Coronary artery (tissue), 2 donors: ENCODE data around the gene CES4A.

ENCODE experiments used
- DNase-seq: peaks from one replicate; pipeline ENCODE4 v3.0.0-alpha.2; 2017; ENCODE audit warnings: low spot score
- H3K27ac ChIP-seq, 2 donors: fragments of 200-600 bp; sonication (generic); one replicate each; pipeline ENCODE4 v1.5.1; 2016 to 2019
- H3K4me3 ChIP-seq: fragments of 200-600 bp; sonication (generic); 2 replicates; pipeline ENCODE4 v1.5.1; 2016; ENCODE audit warnings: mild to moderate bottlenecking, moderate library complexity
- TF ChIP-seq, protein P1 (sequence below): fragments of 200-600 bp; sonication (generic); IDR thresholded peaks from one replicate; pipeline ENCODE4 v1.5.1; 2019; ENCODE audit warnings: antibody characterized with exemption

CES4A gene

DNA sequence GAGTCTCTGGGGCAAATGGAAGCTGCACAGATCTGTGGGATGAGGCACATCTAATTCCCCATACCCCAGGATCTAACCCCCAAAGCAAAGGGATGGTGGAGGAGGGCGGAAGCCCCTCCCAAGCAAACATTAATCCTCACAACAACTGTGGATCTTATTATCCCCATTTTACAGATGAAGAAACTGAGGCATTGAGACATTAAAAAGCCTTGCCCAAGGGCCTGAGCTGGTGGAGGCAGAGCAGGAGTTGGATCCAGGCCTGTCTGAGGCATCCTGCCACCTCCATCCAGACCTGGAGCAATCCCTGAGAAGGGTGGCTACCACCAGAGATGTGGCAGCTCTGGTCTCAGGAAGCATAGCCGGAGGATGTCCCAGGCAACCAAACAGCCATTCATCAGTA is 22.9 kb downstream of the CES4A start:
- no peak overlapping the region for H3K27ac ChIP-seq
- TF ChIP-seq, protein P1, sequence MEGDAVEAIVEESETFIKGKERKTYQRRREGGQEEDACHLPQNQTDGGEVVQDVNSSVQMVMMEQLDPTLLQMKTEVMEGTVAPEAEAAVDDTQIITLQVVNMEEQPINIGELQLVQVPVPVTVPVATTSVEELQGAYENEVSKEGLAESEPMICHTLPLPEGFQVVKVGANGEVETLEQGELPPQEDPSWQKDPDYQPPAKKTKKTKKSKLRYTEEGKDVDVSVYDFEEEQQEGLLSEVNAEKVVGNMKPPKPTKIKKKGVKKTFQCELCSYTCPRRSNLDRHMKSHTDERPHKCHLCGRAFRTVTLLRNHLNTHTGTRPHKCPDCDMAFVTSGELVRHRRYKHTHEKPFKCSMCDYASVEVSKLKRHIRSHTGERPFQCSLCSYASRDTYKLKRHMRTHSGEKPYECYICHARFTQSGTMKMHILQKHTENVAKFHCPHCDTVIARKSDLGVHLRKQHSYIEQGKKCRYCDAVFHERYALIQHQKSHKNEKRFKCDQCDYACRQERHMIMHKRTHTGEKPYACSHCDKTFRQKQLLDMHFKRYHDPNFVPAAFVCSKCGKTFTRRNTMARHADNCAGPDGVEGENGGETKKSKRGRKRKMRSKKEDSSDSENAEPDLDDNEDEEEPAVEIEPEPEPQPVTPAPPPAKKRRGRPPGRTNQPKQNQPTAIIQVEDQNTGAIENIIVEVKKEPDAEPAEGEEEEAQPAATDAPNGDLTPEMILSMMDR: no peak

GRCh38 chr16:67013233-67013822 is 24.9 kb downstream of the CES4A start:
- TF ChIP-seq, protein P1: no peak
- peak; percentile 74 for DNase-seq
- H3K27ac ChIP-seq: peak overlapping the region; percentile 54 to 85
- peak overlapping the region; percentile 82 for H3K4me3 ChIP-seq

More for the DNA sequence above, 22.9 kb downstream of the CES4A start:
- no peak for DNase-seq
- H3K4me3 ChIP-seq: no peak overlapping the region

GRCh38 chr16:67013823-67014633 is 25.6 kb downstream of the CES4A start:
- DNase-seq: peak; percentile 91
- H3K4me3 ChIP-seq: peak overlapping the region; percentile 82
- TF ChIP-seq, protein P1: no peak
- peak overlapping the region; percentile 54 to 85 for H3K27ac ChIP-seq

GRCh38 chr16:67014634-67015312 is 26.4 kb downstream of the CES4A start:
- Histone ChIP-seq H3K27ac (peak overlapping the region; percentile 54 to 85), H3K4me3 (peak overlapping the region; percentile 82)
- TF ChIP-seq, protein P1: no peak
- no peak for DNase-seq

DNA sequence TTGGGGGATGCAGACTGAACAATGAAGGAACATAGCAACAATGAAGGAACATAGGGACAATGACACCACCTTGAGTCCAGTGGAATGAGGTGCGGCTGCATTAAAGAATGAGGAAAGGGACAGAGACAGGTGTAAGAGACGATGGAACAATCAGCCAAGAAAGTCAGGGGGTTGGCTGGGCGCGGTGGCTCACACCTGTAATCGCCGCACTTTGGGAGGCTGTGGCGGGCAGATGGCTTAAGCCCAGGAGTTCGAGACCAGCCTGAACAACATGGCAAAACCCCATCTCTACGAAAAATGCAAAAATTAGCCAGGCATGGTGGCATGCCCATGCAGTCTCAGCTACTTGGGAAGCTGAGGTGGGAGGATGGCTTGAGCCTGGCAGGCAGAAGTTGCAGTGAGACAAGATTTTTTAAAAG is 26.9 kb downstream of the CES4A start:
- DNase-seq: peak; percentile 55
- Histone ChIP-seq H3K4me3 (no peak overlapping the region), H3K27ac (no peak overlapping the region)
- TF ChIP-seq, protein P1: no peak

- peak; percentile 29 for DNase-seq
- no peak overlapping the region for H3K4me3 ChIP-seq
- H3K27ac ChIP-seq: no peak overlapping the region
- TF ChIP-seq, protein P1: no peak
Observed at GRCh38 chr16:67016143-67016542, 27.8 kb downstream of the CES4A start.
